Astrocyte of the cerebellum (primary cell): Measurements from ENCODE around the gene SCPEP1.

Source experiments
- DNase-seq: peaks from one replicate; pipeline ENCODE4 v3.0.0-alpha.2; 2011; ENCODE audit warnings: low read depth
- H3K4me3 ChIP-seq: 2 replicates; pipeline ENCODE4 v1.5.1; 2011; ENCODE audit warnings: mild to moderate bottlenecking, low read depth, low read length, moderate library complexity
- in situ Hi-C: cut with HindIII; loops from 2 replicates; pipeline ENCODE4 v1.10.0; 2017; ENCODE audit warnings: low sequenced_read_pairs
- TF ChIP-seq, protein P1 (sequence below): IDR thresholded peaks from 2 replicates; pipeline ENCODE4 v1.5.1; 2012; ENCODE audit warnings: low read length, low read depth, moderate library complexity, mild to moderate bottlenecking; ENCODE audit errors: missing control alignments

The SCPEP1 gene

DNA sequence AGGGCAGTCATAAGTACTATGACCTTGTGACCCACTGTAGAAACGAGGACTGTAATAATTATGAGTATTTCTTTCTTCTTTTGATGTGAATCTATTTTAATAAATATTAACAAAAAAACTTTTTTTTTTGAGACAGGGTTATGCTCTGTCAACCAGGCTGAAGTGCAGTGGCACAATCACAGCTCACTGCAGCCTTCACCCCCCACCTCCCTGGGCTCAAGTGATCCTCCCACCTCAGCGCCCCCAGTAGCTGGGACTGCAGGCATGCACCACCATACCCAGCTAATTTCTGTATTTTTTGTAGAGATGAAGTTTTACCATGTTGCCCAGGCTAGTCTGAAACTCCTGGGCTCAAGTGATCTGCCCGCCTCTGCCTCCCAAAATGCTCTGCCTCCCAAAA, 32.6 kb downstream of the SCPEP1 start:
- no peak overlapping the region for H3K4me3 ChIP-seq
- in situ Hi-C loops = no loop called here
- DNase-seq = no peak
- TF ChIP-seq, protein P1, sequence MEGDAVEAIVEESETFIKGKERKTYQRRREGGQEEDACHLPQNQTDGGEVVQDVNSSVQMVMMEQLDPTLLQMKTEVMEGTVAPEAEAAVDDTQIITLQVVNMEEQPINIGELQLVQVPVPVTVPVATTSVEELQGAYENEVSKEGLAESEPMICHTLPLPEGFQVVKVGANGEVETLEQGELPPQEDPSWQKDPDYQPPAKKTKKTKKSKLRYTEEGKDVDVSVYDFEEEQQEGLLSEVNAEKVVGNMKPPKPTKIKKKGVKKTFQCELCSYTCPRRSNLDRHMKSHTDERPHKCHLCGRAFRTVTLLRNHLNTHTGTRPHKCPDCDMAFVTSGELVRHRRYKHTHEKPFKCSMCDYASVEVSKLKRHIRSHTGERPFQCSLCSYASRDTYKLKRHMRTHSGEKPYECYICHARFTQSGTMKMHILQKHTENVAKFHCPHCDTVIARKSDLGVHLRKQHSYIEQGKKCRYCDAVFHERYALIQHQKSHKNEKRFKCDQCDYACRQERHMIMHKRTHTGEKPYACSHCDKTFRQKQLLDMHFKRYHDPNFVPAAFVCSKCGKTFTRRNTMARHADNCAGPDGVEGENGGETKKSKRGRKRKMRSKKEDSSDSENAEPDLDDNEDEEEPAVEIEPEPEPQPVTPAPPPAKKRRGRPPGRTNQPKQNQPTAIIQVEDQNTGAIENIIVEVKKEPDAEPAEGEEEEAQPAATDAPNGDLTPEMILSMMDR = no peak

GRCh38 chr17:57011491-57012015, 33.6 kb downstream of the SCPEP1 start:
- TF ChIP-seq, protein P1 = no peak
- in situ Hi-C loops = no loop called here
- H3K4me3 ChIP-seq = no peak overlapping the region
- DNase-seq = no peak

DNA sequence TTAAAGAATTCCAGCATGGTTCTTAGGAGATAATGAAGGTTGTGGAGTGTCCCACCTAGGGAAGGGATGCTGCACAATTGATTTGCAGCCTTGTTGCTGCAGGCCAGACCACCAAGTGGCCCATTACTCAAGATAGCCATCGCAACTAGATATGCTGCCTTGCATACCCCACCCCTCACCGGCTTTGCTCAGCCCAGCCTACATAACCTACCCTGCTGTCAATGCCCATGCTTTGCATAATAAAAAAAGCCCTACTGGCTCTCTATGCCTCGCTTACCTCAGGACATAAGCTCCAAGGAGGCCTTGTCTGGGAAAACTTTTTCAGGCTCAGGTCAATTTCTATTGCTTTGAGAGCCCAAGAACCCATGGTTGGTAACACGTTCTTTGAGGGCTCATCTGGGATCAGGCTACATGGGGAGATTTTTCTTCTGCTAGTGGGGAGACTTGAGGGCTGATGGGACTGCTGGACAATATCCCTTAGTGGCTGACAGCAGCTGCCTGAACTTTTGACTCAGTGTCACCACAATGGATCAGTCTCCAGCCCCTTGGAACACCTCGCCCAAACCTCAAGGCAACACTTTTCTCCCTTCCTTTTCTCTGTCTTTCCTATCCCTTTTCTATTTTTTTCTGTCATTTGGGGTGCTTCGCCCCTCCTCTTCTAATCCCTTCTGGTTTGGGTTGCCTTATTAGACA, 38.3 kb downstream of the SCPEP1 start:
- in situ Hi-C loops = no loop called here
- H3K4me3 ChIP-seq = no peak overlapping the region
- DNase-seq = no peak
- TF ChIP-seq, protein P1 = no peak

DNA sequence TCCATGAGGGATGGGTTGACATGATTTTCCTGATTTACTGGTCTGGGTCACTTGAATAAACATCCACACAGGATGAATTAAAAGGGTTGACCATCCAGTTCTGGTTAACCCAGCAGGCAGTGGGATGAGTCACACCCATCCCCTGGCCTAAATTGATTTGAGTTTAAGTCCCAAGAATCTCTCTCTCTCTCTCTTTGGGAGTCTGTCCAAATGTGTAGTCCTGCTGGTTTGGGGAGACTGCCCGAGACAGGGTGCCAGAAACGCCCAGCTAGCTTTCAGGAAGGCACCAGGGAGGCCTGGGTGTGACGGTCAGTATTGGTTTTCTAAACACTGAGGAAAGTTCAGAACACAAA, 38.8 kb downstream of the SCPEP1 start:
- TF ChIP-seq, protein P1 = no peak
- in situ Hi-C loops = no loop called here
- H3K4me3 ChIP-seq = no peak overlapping the region
- DNase-seq = peak; percentile 85

DNA sequence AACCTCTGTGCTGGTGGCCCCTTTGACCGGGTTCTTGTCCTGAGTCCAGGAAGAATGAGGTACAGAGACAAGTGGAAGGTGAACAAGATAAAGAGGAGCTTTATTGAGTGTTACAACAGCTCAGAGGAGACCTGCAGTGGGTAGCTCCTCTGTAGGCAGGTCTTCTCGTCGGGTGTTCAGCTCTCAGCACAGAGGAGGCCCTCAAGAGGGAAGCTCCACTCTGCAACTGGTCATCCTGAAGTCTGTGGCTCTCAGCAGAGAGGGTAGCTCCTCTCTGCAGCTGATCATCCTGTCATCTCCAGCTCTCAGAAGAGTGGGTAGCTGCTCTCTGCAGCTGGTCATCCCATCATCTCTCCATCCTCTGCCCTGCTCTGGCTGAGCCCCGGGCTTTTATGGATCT, 39.7 kb downstream of the SCPEP1 start:
- no peak for DNase-seq
- TF ChIP-seq, protein P1 = no peak
- H3K4me3 ChIP-seq = no peak overlapping the region
- in situ Hi-C loops = no loop called here

- no peak for DNase-seq
- no peak overlapping the region for H3K4me3 ChIP-seq
- TF ChIP-seq, protein P1 = no peak
- in situ Hi-C loops = no loop called here
Observed at GRCh38 chr17:57020208-57020607, 42.3 kb downstream of the SCPEP1 start.
